GM23338 (cell line): ENCODE measurements around the gene TEX35. TPM values are rescaled to one million over a fixed set of nuclear protein-coding genes. Genes with fewer than 3 reads are reported as not detected.

ENCODE experiments used
- ATAC-seq: fragments of 200-7000 bp; cut with Tn5 transposase; 3 replicates; pipeline ENCODE4 v1.9.1; 2020
- DNase-seq: peaks from one replicate; pipeline ENCODE4 v3.0.0-alpha.2; 2015; ENCODE audit warnings: low spot score
- H2AFZ ChIP-seq: fragments of 200-600 bp; sonication (generic); 2 replicates; pipeline ENCODE4 v1.8.0; 2016; ENCODE audit warnings: antibody characterized with exemption, mild to moderate bottlenecking, moderate library complexity
- H3F3A ChIP-seq: fragments of 200-600 bp; sonication (generic); replicated peaks from 2 replicates; pipeline ENCODE4 v1.8.0; 2017; ENCODE audit warnings: antibody characterized with exemption, mixed run types, low read depth
- H3K27ac ChIP-seq: fragments of 200-600 bp; sonication (generic); 2 replicates; pipeline ENCODE4 v1.6.1; 2016; ENCODE audit warnings: low read depth
- H3K27me3 ChIP-seq: fragments of 200-600 bp; sonication (generic); 2 replicates; pipeline ENCODE4 v1.8.0; 2016; ENCODE audit warnings: mild to moderate bottlenecking, mixed run types, moderate library complexity; ENCODE audit not compliant: insufficient read depth
- H3K36me3 ChIP-seq: fragments of 200-600 bp; sonication (generic); 2 replicates; pipeline ENCODE4 v1.8.0; 2016; ENCODE audit warnings: mild to moderate bottlenecking; ENCODE audit not compliant: insufficient read depth
- H3K4me1 ChIP-seq: fragments of 200-600 bp; sonication (generic); 2 replicates; pipeline ENCODE4 v1.8.0; 2016; ENCODE audit warnings: mild to moderate bottlenecking, moderate library complexity; ENCODE audit not compliant: insufficient read depth
- H3K4me2 ChIP-seq: fragments of 200-600 bp; sonication (generic); 2 replicates; pipeline ENCODE4 v1.7.1; 2017; ENCODE audit warnings: mixed run types
- H3K4me3 ChIP-seq: fragments of 200-600 bp; sonication (generic); 2 replicates; pipeline ENCODE4 v1.6.1; 2016; ENCODE audit warnings: mixed run types
- H3K79me2 ChIP-seq: fragments of 200-600 bp; sonication (generic); replicated peaks from 2 replicates; pipeline ENCODE4 v1.8.0; 2017; ENCODE audit warnings: mild to moderate bottlenecking; ENCODE audit not compliant: insufficient read depth
- H3K9me2 ChIP-seq: fragments of 200-600 bp; sonication (generic); 2 replicates; pipeline ENCODE4 v1.8.0; 2017; ENCODE audit not compliant: insufficient read depth
- H4K20me1 ChIP-seq: fragments of 200-600 bp; sonication (generic); replicated peaks from 2 replicates; pipeline ENCODE4 v1.8.0; 2017; ENCODE audit warnings: mild to moderate bottlenecking; ENCODE audit not compliant: insufficient read depth
- H3K27ac Mint-ChIP-seq: 2 replicates; pipeline ENCODE4 v1.8.0; 2020; ENCODE audit warnings: inconsistent platforms, mild to moderate bottlenecking, moderate library complexity, mixed read lengths
- H3K27me3 Mint-ChIP-seq: 3 replicates; pipeline ENCODE4 v1.8.0; 2022; ENCODE audit warnings: low read depth, mild to moderate bottlenecking, moderate library complexity, mixed read lengths, inconsistent platforms; ENCODE audit not compliant: insufficient read depth, poor library complexity
- H3K36me3 Mint-ChIP-seq: 3 replicates; pipeline ENCODE4 v1.8.0; 2021; ENCODE audit warnings: low read depth, mild to moderate bottlenecking, inconsistent platforms, moderate library complexity, mixed read lengths
- H3K4me1 Mint-ChIP-seq: 3 replicates; pipeline ENCODE4 v1.8.0; 2020; ENCODE audit warnings: mild to moderate bottlenecking, inconsistent platforms, mixed read lengths
- H3K4me3 Mint-ChIP-seq: 3 replicates; pipeline ENCODE4 v1.8.0; 2021; ENCODE audit warnings: moderate library complexity, mild to moderate bottlenecking, inconsistent platforms, mixed read lengths
- H3K9me3 Mint-ChIP-seq: 3 replicates; pipeline ENCODE4 v1.8.0; 2020; ENCODE audit warnings: moderate library complexity, mild to moderate bottlenecking, inconsistent platforms, mixed read lengths
- CREB1 ChIP-seq: fragments of 250-450 bp; sonication (Bioruptor Pico); IDR thresholded peaks from 2 replicates; pipeline ENCODE4 v1.5.0; 2020; ENCODE audit warnings: low read depth, mild to moderate bottlenecking, moderate library complexity
- CTCF ChIP-seq, 2 experiments: fragments of 200-600 bp in 1 of 2; sonication (generic) in 1 of 2; conservative IDR thresholded peaks; 2 replicates each; pipeline versions ENCODE4 v1.5.1 to v1.6.1; 2016 to 2017; ENCODE audit warnings: antibody characterized with exemption in 2 of 2, low read depth in 2 of 2, mild to moderate bottlenecking in 2 of 2, moderate library complexity in 1 of 2
- EZH2 ChIP-seq: fragments of 200-600 bp; sonication (generic); IDR thresholded peaks from one replicate; pipeline ENCODE4 v1.8.0; 2017; ENCODE audit warnings: antibody characterized with exemption, mild to moderate bottlenecking, low read depth; ENCODE audit not compliant: unreplicated experiment
- EZH2phosphoT487 ChIP-seq: fragments of 200-600 bp; sonication (generic); IDR thresholded peaks from one replicate; pipeline ENCODE4 v1.8.1; 2018; ENCODE audit warnings: antibody characterized with exemption; ENCODE audit not compliant: unreplicated experiment
- JUNB ChIP-seq: IDR thresholded peaks from one replicate; pipeline ENCODE4 v1.6.1; 2016; ENCODE audit warnings: antibody characterized with exemption; ENCODE audit not compliant: unreplicated experiment
- NANOG ChIP-seq: IDR thresholded peaks from 2 replicates; pipeline ENCODE4 v1.6.1; 2016; ENCODE audit warnings: antibody characterized with exemption, borderline replicate concordance
- POLR2AphosphoS5 ChIP-seq: IDR thresholded peaks from 2 replicates; pipeline ENCODE4 v1.6.1; 2016; ENCODE audit warnings: antibody characterized with exemption, low read depth
- STAT1 ChIP-seq: IDR thresholded peaks from one replicate; pipeline ENCODE4 v1.6.1; 2016; ENCODE audit warnings: antibody characterized with exemption; ENCODE audit not compliant: unreplicated experiment
- ZNF114 ChIP-seq: fragments of 250-450 bp; sonication (Bioruptor Pico); IDR thresholded peaks from 2 replicates; pipeline ENCODE4 v1.5.0; 2020; ENCODE audit warnings: mild to moderate bottlenecking, moderate library complexity
- ZNF331 ChIP-seq: fragments of 250-450 bp; sonication (Bioruptor Pico); IDR thresholded peaks from 2 replicates; pipeline ENCODE4 v1.5.0; 2020; ENCODE audit warnings: low read depth, mild to moderate bottlenecking, moderate library complexity
- polyA plus RNA-seq: library from polyadenylated mRNA; unstranded; fragments of >200 nt; fragmentation: Nextera tagmentation; extraction: Ambion mirVana; gene quantifications from 2 replicates; pipeline ENCODE4 v1.2.1, GENCODE V29; 2016
- total RNA-seq: library from RNA; depleted of rRNA; stranded (reverse); fragments of >200 nt; shearing (Covaris generic); gene quantifications from 2 replicates; pipeline ENCODE4 v1.2.3, GENCODE V29; 2014
- TF ChIP-seq, protein P1 (sequence below): IDR thresholded peaks from 2 replicates; pipeline ENCODE4 v1.6.1; 2016; ENCODE audit warnings: antibody characterized with exemption
- TF ChIP-seq, protein P2 (sequence below): IDR thresholded peaks from one replicate; pipeline ENCODE4 v1.6.1; 2018; ENCODE audit warnings: antibody characterized with exemption; ENCODE audit not compliant: unreplicated experiment
- TF ChIP-seq, protein P3 (sequence below): fragments of 250-450 bp; sonication (Bioruptor Pico); IDR thresholded peaks from 2 replicates; pipeline ENCODE4 v1.5.0; 2020; ENCODE audit warnings: mild to moderate bottlenecking, moderate library complexity

Gene TEX35
- total and polyA plus RNA-seq, 2 experiments from 2014 or later, result not detected

- peaks cover 17% of the 10 kb centered on the region; the same call in 1 of the 2 replicates for H3K36me3 ChIP-seq
- no peaks in the 10 kb centered on the region for H4K20me1 ChIP-seq
- ATAC-seq, result no peak
- Mint-ChIP-seq H3K36me3 (peaks cover 22% of the 10 kb centered on the region; the same call in 2 of the 3 replicates), H3K27me3 (peaks cover 2% of the 10 kb centered on the region), H3K27ac (no peak overlapping the region), H3K4me1 (peaks cover 21% of the 10 kb centered on the region), H3K4me3 (no peak overlapping the region), H3K9me3 (no peaks in the 10 kb centered on the region)
- TF ChIP-seq ZNF114 (CRISPR knock-in tag) (no peak), ZNF331 (CRISPR knock-in tag) (no peak), EZH2 (no peak), CTCF (conservative IDR thresholded peaks at IDR 0.05; ENCODE audit: low read depth in 2 of 2) (no peak), STAT1 (no peak), NANOG (no peak), EZH2phosphoT487 (no peak), CREB1 (CRISPR knock-in tag) (no peak), POLR2AphosphoS5 (no peak), JUNB (no peak)
- TF ChIP-seq, protein P1, sequence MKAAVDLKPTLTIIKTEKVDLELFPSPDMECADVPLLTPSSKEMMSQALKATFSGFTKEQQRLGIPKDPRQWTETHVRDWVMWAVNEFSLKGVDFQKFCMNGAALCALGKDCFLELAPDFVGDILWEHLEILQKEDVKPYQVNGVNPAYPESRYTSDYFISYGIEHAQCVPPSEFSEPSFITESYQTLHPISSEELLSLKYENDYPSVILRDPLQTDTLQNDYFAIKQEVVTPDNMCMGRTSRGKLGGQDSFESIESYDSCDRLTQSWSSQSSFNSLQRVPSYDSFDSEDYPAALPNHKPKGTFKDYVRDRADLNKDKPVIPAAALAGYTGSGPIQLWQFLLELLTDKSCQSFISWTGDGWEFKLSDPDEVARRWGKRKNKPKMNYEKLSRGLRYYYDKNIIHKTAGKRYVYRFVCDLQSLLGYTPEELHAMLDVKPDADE, result no peak
- TF ChIP-seq, protein P2, sequence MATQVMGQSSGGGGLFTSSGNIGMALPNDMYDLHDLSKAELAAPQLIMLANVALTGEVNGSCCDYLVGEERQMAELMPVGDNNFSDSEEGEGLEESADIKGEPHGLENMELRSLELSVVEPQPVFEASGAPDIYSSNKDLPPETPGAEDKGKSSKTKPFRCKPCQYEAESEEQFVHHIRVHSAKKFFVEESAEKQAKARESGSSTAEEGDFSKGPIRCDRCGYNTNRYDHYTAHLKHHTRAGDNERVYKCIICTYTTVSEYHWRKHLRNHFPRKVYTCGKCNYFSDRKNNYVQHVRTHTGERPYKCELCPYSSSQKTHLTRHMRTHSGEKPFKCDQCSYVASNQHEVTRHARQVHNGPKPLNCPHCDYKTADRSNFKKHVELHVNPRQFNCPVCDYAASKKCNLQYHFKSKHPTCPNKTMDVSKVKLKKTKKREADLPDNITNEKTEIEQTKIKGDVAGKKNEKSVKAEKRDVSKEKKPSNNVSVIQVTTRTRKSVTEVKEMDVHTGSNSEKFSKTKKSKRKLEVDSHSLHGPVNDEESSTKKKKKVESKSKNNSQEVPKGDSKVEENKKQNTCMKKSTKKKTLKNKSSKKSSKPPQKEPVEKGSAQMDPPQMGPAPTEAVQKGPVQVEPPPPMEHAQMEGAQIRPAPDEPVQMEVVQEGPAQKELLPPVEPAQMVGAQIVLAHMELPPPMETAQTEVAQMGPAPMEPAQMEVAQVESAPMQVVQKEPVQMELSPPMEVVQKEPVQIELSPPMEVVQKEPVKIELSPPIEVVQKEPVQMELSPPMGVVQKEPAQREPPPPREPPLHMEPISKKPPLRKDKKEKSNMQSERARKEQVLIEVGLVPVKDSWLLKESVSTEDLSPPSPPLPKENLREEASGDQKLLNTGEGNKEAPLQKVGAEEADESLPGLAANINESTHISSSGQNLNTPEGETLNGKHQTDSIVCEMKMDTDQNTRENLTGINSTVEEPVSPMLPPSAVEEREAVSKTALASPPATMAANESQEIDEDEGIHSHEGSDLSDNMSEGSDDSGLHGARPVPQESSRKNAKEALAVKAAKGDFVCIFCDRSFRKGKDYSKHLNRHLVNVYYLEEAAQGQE, result no peak
- TF ChIP-seq, protein P3, sequence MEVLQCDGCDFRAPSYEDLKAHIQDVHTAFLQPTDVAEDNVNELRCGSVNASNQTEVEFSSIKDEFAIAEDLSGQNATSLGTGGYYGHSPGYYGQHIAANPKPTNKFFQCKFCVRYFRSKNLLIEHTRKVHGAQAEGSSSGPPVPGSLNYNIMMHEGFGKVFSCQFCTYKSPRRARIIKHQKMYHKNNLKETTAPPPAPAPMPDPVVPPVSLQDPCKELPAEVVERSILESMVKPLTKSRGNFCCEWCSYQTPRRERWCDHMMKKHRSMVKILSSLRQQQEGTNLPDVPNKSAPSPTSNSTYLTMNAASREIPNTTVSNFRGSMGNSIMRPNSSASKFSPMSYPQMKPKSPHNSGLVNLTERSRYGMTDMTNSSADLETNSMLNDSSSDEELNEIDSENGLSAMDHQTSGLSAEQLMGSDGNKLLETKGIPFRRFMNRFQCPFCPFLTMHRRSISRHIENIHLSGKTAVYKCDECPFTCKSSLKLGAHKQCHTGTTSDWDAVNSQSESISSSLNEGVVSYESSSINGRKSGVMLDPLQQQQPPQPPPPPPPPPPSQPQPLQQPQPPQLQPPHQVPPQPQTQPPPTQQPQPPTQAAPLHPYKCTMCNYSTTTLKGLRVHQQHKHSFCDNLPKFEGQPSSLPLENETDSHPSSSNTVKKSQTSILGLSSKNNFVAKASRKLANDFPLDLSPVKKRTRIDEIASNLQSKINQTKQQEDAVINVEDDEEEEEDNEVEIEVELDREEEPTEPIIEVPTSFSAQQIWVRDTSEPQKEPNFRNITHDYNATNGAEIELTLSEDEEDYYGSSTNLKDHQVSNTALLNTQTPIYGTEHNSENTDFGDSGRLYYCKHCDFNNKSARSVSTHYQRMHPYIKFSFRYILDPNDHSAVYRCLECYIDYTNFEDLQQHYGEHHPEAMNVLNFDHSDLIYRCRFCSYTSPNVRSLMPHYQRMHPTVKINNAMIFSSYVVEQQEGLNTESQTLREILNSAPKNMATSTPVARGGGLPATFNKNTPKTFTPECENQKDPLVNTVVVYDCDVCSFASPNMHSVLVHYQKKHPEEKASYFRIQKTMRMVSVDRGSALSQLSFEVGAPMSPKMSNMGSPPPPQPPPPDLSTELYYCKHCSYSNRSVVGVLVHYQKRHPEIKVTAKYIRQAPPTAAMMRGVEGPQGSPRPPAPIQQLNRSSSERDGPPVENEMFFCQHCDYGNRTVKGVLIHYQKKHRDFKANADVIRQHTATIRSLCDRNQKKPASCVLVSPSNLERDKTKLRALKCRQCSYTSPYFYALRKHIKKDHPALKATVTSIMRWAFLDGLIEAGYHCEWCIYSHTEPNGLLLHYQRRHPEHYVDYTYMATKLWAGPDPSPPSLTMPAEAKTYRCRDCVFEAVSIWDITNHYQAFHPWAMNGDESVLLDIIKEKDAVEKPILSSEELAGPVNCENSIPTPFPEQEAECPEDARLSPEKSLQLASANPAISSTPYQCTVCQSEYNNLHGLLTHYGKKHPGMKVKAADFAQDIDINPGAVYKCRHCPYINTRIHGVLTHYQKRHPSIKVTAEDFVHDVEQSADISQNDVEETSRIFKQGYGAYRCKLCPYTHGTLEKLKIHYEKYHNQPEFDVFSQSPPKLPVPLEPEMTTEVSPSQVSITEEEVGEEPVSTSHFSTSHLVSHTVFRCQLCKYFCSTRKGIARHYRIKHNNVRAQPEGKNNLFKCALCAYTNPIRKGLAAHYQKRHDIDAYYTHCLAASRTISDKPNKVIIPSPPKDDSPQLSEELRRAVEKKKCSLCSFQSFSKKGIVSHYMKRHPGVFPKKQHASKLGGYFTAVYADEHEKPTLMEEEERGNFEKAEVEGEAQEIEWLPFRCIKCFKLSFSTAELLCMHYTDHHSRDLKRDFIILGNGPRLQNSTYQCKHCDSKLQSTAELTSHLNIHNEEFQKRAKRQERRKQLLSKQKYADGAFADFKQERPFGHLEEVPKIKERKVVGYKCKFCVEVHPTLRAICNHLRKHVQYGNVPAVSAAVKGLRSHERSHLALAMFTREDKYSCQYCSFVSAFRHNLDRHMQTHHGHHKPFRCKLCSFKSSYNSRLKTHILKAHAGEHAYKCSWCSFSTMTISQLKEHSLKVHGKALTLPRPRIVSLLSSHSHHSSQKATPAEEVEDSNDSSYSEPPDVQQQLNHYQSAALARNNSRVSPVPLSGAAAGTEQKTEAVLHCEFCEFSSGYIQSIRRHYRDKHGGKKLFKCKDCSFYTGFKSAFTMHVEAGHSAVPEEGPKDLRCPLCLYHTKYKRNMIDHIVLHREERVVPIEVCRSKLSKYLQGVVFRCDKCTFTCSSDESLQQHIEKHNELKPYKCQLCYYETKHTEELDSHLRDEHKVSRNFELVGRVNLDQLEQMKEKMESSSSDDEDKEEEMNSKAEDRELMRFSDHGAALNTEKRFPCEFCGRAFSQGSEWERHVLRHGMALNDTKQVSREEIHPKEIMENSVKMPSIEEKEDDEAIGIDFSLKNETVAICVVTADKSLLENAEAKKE (CRISPR knock-in tag), result no peak
- no peak overlapping the region for H2AFZ ChIP-seq
- no peaks in the 10 kb centered on the region for H3K9me2 ChIP-seq
- peaks cover 21% of the 10 kb centered on the region for H3K4me1 ChIP-seq
- no peaks in the 10 kb centered on the region for H3F3A ChIP-seq
- H3K27ac ChIP-seq, result peak overlapping the region; percentile 43
- no peak overlapping the region for H3K4me2 ChIP-seq
- H3K27me3 ChIP-seq, result no peaks in the 10 kb centered on the region
- no peak overlapping the region for H3K4me3 ChIP-seq
- H3K79me2 ChIP-seq, result no peaks in the 10 kb centered on the region
- no peak for DNase-seq
Measured at GRCh38 chr1:178477373-178477772, 35.5 kb upstream of the TEX35 start.
